Sigmoid colon (tissue), 7 donors: ENCODE data around the gene DACT3. TPM values are rescaled to one million over a fixed set of nuclear protein-coding genes. Genes with fewer than 3 reads are reported as not detected.

ENCODE experiments used
- DNase-seq: peaks from one replicate; pipeline ENCODE4 v3.0.0-alpha.2; 2019
- H3K27ac ChIP-seq, 4 donors: fragments of 200-600 bp; sonication (generic); one replicate each; pipeline ENCODE4 v1.5.1; 2016 to 2019; ENCODE audit warnings: mild to moderate bottlenecking in 1 of 4
- H3K27me3 ChIP-seq, 3 donors: fragments of 200-600 bp; sonication (generic); one replicate each; pipeline ENCODE4 v1.5.1; 2019; ENCODE audit warnings: mild to moderate bottlenecking in 1 of 3
- H3K36me3 ChIP-seq, 4 donors: fragments of 200-600 bp; sonication (generic); one replicate each; pipeline ENCODE4 v1.5.1; 2016 to 2019
- H3K4me1 ChIP-seq, 4 donors: fragments of 200-600 bp; sonication (generic); one replicate each; pipeline ENCODE4 v1.5.1; 2017 to 2019
- H3K4me3 ChIP-seq, 4 donors: fragments of 200-600 bp; sonication (generic); one replicate each; pipeline ENCODE4 v1.5.1; 2017 to 2019; ENCODE audit warnings: mild to moderate bottlenecking in 2 of 4, moderate library complexity in 1 of 4
- H3K9me3 ChIP-seq, 4 donors: fragments of 200-600 bp in 3 of 4; sonication (generic) in 3 of 4; one replicate each; pipeline versions ENCODE4 v1.5.1 to v1.6.1; 2013 to 2019
- EP300 ChIP-seq, 4 donors: sonication (generic); formaldehyde crosslinking; IDR thresholded peaks; one replicate each; pipeline ENCODE4 v1.6.1; 2017; ENCODE audit warnings: antibody characterized with exemption in 4 of 4
- POLR2A ChIP-seq, 2 donors: fragments of 450-650 bp; IDR thresholded peaks; one replicate each; pipeline ENCODE4 v1.6.1; 2016; ENCODE audit warnings: antibody characterized with exemption in 2 of 2, mild to moderate bottlenecking in 2 of 2, moderate library complexity in 2 of 2
- POLR2AphosphoS5 ChIP-seq, 4 donors: sonication (generic); formaldehyde crosslinking; IDR thresholded peaks; one replicate each; pipeline ENCODE4 v1.6.1; 2017; ENCODE audit warnings: antibody characterized with exemption in 4 of 4
- WGBS, 2 donors: extraction: QIAGEN DNeasy Blood & Tissue Kit; methylation state at CpG; one replicate each; pipeline ENCODE4 v1.1.7; 2013; 5-methylcytosine and 5-hydroxymethylcytosine counted together
- intact Hi-C: fragments of 100-400 bp; cut with DNase I; formaldehyde crosslinking; loops from one replicate; pipeline ENCODE4 v1.15.1; 2023
- polyA plus RNA-seq, 3 donors: library from polyadenylated mRNA; stranded (reverse); fragments of 200-250 nt; gene quantifications; one replicate each; pipeline ENCODE4 v1.2.3, GENCODE V29; 2013
- total RNA-seq, 4 donors: library from RNA; depleted of rRNA; stranded (reverse); fragments of >200 nt; gene quantifications; one replicate each; pipeline ENCODE4 v1.1.0, GENCODE V29; 2016
- TF ChIP-seq, protein P1 (sequence below), 4 experiments: fragments of 450-650 bp in 3 of 4; fragments of 200-600 bp in 1 of 4; IDR thresholded peaks; one replicate each; pipeline ENCODE4 v1.5.1; 2016 to 2019; ENCODE audit warnings: antibody characterized with exemption in 4 of 4, mild to moderate bottlenecking in 3 of 4, moderate library complexity in 2 of 4
- donor health status: healthy with polysubstance abuse.
- donor health status: Bipolar disorder and iron deficiency.
- donor health status: healthy.

Gene DACT3
- total and polyA plus RNA-seq, 7 donors = 0.46 to 87.2 (median 23.7) TPM

DNA sequence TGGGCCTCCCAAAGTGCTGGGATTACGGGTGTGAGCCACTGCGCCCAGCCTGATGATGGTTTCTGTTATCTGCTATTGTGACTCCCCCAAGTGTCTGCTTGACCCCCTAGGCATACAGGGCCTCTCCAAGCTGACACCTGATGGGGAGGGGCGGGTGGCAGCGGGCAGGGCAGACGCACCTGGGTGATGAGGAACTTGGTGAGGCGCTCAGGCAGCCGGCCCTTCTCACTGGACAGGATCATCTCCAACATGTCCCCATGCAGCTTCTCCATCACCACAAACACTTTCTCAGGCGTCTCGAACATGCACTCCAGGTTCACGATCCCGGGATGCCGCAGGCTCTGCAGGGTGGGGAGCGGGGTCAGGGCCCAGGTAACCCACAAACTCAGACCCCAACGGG, 28.4 kb upstream of the DACT3 start:
- Histone ChIP-seq H3K27me3 (no peaks in the 10 kb centered on the region), H3K4me1 (no peaks in the 10 kb centered on the region), H3K27ac (no peak overlapping the region), H3K36me3 (peaks cover 39 to 100% (median 80%) of the 10 kb centered on the region in 4 donors), H3K4me3 (no peak overlapping the region), H3K9me3 (no peaks in the 10 kb centered on the region)
- intact Hi-C loops = no loop called here
- TF ChIP-seq POLR2AphosphoS5 (IDR thresholded peaks at IDR 0.05) (no peak), EP300 (IDR thresholded peaks at IDR 0.05) (no peak), POLR2A (IDR thresholded peaks at IDR 0.05) (no peak)
- TF ChIP-seq, protein P1, sequence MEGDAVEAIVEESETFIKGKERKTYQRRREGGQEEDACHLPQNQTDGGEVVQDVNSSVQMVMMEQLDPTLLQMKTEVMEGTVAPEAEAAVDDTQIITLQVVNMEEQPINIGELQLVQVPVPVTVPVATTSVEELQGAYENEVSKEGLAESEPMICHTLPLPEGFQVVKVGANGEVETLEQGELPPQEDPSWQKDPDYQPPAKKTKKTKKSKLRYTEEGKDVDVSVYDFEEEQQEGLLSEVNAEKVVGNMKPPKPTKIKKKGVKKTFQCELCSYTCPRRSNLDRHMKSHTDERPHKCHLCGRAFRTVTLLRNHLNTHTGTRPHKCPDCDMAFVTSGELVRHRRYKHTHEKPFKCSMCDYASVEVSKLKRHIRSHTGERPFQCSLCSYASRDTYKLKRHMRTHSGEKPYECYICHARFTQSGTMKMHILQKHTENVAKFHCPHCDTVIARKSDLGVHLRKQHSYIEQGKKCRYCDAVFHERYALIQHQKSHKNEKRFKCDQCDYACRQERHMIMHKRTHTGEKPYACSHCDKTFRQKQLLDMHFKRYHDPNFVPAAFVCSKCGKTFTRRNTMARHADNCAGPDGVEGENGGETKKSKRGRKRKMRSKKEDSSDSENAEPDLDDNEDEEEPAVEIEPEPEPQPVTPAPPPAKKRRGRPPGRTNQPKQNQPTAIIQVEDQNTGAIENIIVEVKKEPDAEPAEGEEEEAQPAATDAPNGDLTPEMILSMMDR (IDR thresholded peaks at IDR 0.05) = no peak
- DNase-seq = no peak
- 94 to 95% methylated on average over 14 of the region's 14 CpGs for WGBS, 2 donors

DNA sequence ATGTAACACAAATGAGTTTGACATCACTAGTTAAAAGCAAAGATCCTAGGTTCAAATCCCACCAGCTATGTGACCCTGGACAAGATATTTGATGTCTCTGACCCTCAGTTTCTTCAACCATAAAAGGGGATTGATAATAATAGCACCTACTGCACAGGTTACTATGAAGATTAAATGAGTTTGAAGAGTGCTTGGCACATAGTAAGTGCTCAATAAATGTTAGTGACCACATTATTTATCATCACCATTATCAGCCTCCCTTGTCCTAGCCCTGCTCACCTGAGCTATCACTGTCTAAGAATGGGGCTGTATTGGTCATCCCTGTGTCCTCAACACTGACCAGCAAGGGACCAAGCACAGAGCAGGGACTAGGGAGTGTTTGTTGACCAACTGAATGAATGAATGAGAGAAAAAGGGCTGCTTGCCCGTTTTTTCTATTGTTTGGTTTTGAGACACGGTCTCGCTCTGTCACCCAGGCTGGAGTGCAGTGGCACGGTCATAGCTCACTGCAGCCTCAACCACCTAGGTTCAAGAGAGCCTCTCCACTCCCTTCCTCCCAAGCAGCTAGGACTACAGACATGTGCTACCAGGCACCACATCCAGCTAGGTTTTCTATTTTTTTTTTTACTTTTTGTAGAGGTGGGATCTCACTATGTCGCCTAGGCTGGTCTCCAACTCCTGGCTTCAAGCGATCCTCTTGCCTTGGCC, 26.6 kb upstream of the DACT3 start:
- 89 to 94% methylated on average over 6 of the region's 6 CpGs for WGBS, 2 donors
- intact Hi-C loops = no loop called here
- Histone ChIP-seq H3K4me1 (no peaks in the 10 kb centered on the region), H3K9me3 (no peaks in the 10 kb centered on the region), H3K27ac (no peak overlapping the region), H3K4me3 (no peak overlapping the region), H3K36me3 (peaks cover 23 to 99% (median 69%) of the 10 kb centered on the region in 4 donors), H3K27me3 (no peaks in the 10 kb centered on the region)
- TF ChIP-seq, protein P1 (IDR thresholded peaks at IDR 0.05) = no peak
- TF ChIP-seq POLR2A (IDR thresholded peaks at IDR 0.05) (no peak), EP300 (IDR thresholded peaks at IDR 0.05) (no peak), POLR2AphosphoS5 (IDR thresholded peaks at IDR 0.05) (no peak)
- DNase-seq = no peak

DNA sequence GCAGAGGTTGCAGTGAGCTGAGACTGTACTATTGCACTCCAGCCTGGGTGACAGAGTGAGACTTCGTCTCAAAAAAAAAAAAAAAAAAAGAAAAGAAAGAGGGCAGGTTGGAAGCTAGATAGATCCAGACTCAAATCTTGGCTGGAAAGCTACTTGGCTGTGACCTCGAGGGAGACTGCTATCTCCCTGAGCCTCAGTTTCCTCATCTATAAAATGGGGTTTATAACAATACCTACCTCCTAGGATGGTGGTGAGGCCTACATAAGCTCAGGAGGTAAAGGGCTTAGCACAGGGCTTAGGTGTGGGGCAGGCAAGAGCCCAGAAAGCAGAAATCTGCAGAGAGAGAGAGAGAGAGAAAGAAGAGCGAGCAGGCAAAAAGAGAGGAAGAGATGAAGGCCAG, 24.2 kb upstream of the DACT3 start:
- H3K4me1 ChIP-seq = no peaks in the 10 kb centered on the region
- peaks cover 16 to 97% (median 55%) of the 10 kb centered on the region in 4 donors for H3K36me3 ChIP-seq
- WGBS, 2 donors = 77 to 79% methylated on average over 3 of the region's 3 CpGs
- no peak overlapping the region for H3K4me3 ChIP-seq
- no peaks in the 10 kb centered on the region for H3K9me3 ChIP-seq
- DNase-seq = no peak
- intact Hi-C loops = no loop called here
- TF ChIP-seq EP300 (IDR thresholded peaks at IDR 0.05) = no peak
- no peaks in the 10 kb centered on the region for H3K27me3 ChIP-seq
- H3K27ac ChIP-seq = no peak overlapping the region

- H3K36me3 ChIP-seq = peaks cover 6 to 94% (median 47%) of the 10 kb centered on the region in 4 donors
- no peaks in the 10 kb centered on the region for H3K27me3 ChIP-seq
- WGBS, 2 donors = 87 to 88% methylated on average over 26 of the region's 26 CpGs
Observed at GRCh38 chr19:46678110-46678732, 17.2 kb upstream of the DACT3 start.

More at GRCh38 chr19:46678110-46678732, 17.2 kb upstream of the DACT3 start:
- Histone ChIP-seq H3K4me1 (no peaks in the 10 kb centered on the region), H3K4me3 (no peak overlapping the region), H3K9me3 (no peaks in the 10 kb centered on the region), H3K27ac (no peak overlapping the region)
- intact Hi-C loops = no loop called here
- TF ChIP-seq EP300 (IDR thresholded peaks at IDR 0.05) = no peak
- TF ChIP-seq POLR2AphosphoS5 (IDR thresholded peaks at IDR 0.05) = no peak
- no peak for TF ChIP-seq POLR2A (IDR thresholded peaks at IDR 0.05)
- TF ChIP-seq, protein P1 (IDR thresholded peaks at IDR 0.05) = no peak
- no peak for DNase-seq
